AG09309 (cell line): ENCODE data around the gene TRAF1.

Experiments
- DNase-seq: peaks from one replicate; pipeline ENCODE4 v3.0.0-alpha.2; 2010; ENCODE audit warnings: low read depth
- H3K4me3 ChIP-seq: 2 replicates; pipeline ENCODE4 v1.5.1; 2011; ENCODE audit warnings: mild to moderate bottlenecking, low read depth, low read length, moderate library complexity; ENCODE audit not compliant: control insufficient read depth
- TF ChIP-seq, protein P1 (sequence below): IDR thresholded peaks from 2 replicates; pipeline ENCODE4 v1.5.1; 2011; ENCODE audit warnings: mild to moderate bottlenecking, low read depth, low read length, inconsistent platforms; ENCODE audit not compliant: insufficient read depth, control insufficient read depth; ENCODE audit errors: missing control alignments

TRAF1 gene

DNA sequence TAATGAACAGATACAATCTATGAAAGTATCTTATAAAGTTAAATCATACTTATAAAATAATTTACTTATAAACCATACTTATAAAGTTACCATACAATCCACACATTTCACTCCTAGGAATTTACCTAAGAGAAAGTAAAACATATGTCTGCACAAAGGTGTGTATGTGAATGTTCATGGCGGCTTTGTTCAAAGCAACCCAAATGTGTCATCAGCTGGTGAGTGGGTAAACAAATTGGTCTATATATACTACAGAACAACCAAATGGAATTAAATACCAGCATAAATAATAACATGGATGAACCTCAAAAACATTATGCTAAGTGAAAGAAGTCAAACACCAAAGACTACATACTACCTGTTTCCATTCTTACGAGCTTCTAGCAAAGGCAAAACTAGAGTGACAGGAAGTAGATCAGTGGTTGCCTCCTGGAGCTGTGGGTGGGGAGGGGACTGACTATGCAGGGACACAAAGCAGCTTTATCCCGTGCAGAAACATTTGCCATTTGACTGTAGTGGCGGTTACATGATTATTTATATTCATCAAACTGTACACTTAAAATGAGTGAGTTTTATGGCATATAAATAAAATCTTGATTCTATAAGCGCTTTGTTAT is 10.6 kb downstream of the TRAF1 start:
- TF ChIP-seq, protein P1, sequence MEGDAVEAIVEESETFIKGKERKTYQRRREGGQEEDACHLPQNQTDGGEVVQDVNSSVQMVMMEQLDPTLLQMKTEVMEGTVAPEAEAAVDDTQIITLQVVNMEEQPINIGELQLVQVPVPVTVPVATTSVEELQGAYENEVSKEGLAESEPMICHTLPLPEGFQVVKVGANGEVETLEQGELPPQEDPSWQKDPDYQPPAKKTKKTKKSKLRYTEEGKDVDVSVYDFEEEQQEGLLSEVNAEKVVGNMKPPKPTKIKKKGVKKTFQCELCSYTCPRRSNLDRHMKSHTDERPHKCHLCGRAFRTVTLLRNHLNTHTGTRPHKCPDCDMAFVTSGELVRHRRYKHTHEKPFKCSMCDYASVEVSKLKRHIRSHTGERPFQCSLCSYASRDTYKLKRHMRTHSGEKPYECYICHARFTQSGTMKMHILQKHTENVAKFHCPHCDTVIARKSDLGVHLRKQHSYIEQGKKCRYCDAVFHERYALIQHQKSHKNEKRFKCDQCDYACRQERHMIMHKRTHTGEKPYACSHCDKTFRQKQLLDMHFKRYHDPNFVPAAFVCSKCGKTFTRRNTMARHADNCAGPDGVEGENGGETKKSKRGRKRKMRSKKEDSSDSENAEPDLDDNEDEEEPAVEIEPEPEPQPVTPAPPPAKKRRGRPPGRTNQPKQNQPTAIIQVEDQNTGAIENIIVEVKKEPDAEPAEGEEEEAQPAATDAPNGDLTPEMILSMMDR, result no peak
- H3K4me3 ChIP-seq, result no peak overlapping the region
- DNase-seq, result no peak

DNA sequence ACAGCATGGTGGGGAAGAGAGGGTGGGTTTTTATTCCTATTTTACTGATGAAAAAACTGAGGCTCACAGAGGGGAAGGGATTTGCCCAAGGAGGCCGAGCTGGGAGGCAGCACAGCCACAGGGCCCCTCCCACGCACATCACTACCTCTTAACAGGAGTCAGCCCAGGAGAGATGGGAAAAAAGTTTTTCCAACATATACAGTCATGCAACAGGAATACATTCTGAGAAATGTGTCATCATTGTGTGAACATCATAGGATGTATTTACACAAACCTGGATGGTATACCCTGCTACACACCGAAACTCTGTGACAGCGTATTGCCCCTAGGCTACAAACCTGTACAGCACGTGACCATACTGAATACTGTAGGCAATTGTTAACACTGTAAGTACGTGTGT is 11.6 kb downstream of the TRAF1 start:
- DNase-seq, result no peak
- no peak overlapping the region for H3K4me3 ChIP-seq
- TF ChIP-seq, protein P1, result no peak

DNA sequence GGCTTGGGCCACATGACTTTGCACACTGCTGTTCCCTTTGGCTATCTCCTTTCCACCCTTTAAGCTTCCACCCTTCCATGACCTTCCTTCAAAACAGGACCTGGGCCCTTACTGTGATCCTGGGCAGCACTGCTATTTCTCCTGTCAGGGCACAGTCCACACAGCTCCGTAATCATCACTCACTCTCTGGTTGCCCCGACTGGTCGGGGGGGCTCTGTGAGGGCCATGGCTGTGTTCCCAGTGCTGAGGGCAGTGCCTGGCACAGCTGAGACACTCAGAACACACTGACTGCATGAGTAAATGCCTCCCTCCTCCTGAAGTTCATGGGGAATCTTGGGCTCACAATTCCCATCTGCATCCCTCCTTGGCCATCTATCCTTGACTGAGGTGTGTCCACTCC is 12.2 kb downstream of the TRAF1 start:
- no peak for DNase-seq
- TF ChIP-seq, protein P1, result no peak
- no peak overlapping the region for H3K4me3 ChIP-seq

DNA sequence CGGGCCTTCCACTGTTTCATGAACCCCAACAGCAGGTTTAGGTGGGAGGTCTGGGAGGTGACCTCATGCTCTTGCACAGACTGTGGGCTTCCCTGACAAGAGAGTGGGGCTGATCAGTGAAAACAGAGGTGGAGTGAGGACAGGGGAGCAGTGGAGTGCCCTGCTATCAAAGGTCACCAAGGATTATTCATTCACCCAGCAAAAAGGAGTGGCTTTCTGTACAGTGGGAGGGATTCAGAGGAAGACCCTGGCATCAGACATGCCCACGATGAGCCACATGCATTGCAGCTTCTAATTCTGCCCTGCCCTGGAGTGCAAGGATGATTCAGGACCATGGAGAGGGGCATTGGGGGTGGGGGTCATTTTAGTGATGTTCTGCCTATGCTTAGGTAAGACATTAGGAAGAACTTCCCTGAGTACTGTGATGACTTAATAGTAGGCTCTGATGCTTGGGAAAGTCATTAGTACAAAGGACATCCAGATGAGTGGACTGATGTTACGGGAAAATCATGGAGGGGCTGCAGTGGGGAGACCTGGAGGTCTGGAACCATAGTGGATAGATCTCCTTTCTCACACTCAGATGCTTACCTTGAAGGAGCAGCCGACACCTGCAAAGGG is 12.8 kb downstream of the TRAF1 start:
- no peak for DNase-seq
- no peak overlapping the region for H3K4me3 ChIP-seq
- TF ChIP-seq, protein P1, result no peak

DNA sequence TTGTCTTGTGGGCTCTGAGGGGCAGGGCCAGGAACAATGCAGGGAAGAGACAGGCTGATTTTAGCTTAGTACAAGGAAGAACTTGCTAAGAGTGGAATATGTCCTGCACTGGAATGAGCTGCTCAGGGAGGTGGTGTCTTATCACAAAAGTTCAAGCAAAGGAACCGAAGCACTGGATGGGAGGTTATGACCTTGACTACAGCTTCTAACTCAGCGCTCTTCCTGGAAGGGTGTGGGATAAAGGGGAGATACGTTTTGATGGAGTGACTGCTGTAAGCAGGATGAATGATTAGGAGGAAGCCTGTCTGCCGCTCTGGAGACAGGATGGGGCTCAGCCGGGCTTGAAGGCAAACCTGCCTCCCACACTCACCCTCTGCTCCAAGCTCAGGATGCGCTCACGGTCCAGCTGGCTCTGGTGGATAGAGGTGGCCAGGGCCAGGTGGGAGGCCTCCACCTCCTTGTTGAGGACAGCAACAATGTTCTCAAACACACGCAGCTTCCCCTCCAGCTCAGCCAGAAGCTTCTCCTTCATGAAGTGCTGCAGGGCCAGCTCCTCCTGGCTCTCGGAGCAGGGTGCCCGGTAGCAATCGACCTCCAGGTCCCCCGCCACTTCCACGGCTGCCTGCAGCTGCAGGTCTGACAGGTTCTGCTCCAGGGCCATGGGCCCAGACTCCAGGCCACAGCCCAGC is 13.5 kb downstream of the TRAF1 start:
- no peak overlapping the region for H3K4me3 ChIP-seq
- DNase-seq, result no peak
- TF ChIP-seq, protein P1, result no peak

DNA sequence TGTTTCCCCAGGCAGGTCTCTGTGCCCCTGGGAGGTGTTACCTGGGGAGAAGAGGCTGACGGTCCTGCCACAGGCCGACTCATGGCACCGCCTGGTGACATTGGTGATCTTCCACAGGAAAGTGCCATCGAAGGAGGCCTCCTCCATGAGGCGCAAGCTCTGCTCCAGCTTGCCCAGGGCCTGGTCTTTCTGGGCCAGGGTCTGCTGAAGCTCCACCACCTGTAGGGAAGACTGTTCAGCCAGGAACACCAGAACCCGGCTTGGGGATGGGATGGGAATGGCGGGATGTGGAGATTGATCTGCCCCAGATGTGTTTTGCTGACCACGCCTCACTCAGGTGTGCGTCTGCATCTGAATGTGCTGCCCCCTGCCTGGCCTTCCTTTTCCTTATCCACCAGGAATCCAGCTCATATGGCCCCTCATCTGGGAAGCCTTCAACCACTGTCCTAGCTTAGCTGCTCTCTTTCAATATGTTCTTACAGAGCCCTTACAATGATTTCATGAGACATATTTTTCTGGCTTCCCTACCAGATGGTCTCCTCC is 15.2 kb downstream of the TRAF1 start:
- TF ChIP-seq, protein P1, result no peak
- DNase-seq, result no peak
- no peak overlapping the region for H3K4me3 ChIP-seq
